ENCODE data around the gene C11orf91. TPM values are rescaled to one million over a fixed set of nuclear protein-coding genes. Genes with fewer than 3 reads are reported as not detected.
A peak's percentile ranks its signal among the peaks of the same experiment; 100 is the strongest.

Gene C11orf91
- total and polyA plus RNA-seq, 2 of the 4 experiments (the other 2 are of a cell fraction), result 0.10 TPM; not detected in 1

DNA sequence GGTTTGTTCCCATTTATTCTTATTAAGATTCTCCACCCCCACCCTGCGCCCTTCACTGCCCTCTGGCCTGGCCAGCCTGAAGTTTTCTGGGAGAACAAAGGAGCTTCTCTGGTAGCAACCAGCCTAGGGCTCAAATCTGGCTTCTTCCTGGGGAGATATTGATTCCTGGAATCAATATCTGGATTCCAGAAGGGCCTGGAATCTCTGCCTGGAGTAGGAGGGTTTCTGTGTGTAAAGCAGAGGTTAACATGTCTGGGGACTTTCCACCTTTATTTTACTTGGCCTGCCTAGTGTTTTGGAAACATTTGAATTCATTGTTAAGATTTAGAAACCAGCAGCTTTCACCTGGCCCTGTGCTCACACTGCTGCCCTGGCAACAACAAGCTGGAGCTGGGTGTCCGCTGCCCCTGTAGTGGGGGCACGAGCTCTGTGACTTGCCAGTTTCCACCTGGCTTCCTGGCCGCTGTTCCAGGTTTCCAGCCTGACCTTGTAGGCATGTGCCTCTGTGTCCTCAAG lies 5.5 kb downstream of the C11orf91 start:
- ChIA-PET POLR2A (ENCODE audit: unreplicated experiment) (no interaction called here), CTCF (no interaction called here)
- TF ChIP-seq MAZ (IDR thresholded peaks at IDR 0.05; ENCODE audit: borderline replicate concordance, low read depth, low read length) (no peak), POLR2A (IDR thresholded peaks at IDR 0.05; ENCODE audit: low read depth, low read length) (no peak), RAD21 (IDR thresholded peaks at IDR 0.05; ENCODE audit: low read length) (no peak), USF2 (IDR thresholded peaks at IDR 0.05; ENCODE audit: low read depth, low read length) (no peak), CHD1 (IDR thresholded peaks at IDR 0.05; ENCODE audit: low read depth, low read length) (no peak), RFX5 (IDR thresholded peaks at IDR 0.05; ENCODE audit: low read depth, low read length) (no peak), BHLHE40 (IDR thresholded peaks at IDR 0.05; ENCODE audit: low read depth, low read length) (no peak), MXI1 (IDR thresholded peaks at IDR 0.05; ENCODE audit: borderline replicate concordance, low read depth, low read length) (no peak), CEBPB (IDR thresholded peaks at IDR 0.05; ENCODE audit: low read depth, low read length) (no peak)

More for the DNA sequence above, 5.5 kb downstream of the C11orf91 start:
- in situ Hi-C loops (cut with MboI; ENCODE audit: low sequenced_read_pairs), result no loop called here
- Histone ChIP-seq H2AK9ac (replicated peaks; ENCODE audit: low read depth, low read length, poor library complexity) (peak overlapping the region; percentile 47), H3K27ac (ENCODE audit: insufficient read depth, low read length) (no peak overlapping the region), H3K23ac (ENCODE audit: low read depth, low read length) (peak overlapping the region; percentile 42), H3K36me3 (ENCODE audit: control insufficient read depth, insufficient read depth, low read length) (no peaks in the 10 kb centered on the region), H4K91ac (ENCODE audit: insufficient read depth, low read depth, low read length) (peak overlapping the region; percentile 64), H2BK20ac (ENCODE audit: low read depth, low read length) (peak overlapping the region; percentile 45; the same call in 1 of the 2 replicates), H2BK120ac (ENCODE audit: low read depth, low read length) (peak overlapping the region; percentile 64), H4K20me1 (ENCODE audit: insufficient read depth, low read length) (no peaks in the 10 kb centered on the region; the same call in 1 of the 2 replicates), H3K4ac (ENCODE audit: low read depth, low read length) (peak overlapping the region; percentile 74), H3K27me3 (ENCODE audit: control insufficient read depth, insufficient read depth, low read length) (no peaks in the 10 kb centered on the region), H3K79me1 (ENCODE audit: low read depth in 1 of 2, low read length in 2 of 2) (peaks cover 0 to 45% of the 10 kb centered on the region in 2 experiments; a peak in 2 of 4 replicates), H2BK5ac (ENCODE audit: low read depth, low read length, poor library complexity, severe bottlenecking) (peak overlapping the region; percentile 18), H4K5ac (ENCODE audit: low read depth, low read length) (no peak overlapping the region; the same call in 1 of the 2 replicates), H3K4me1 (ENCODE audit: control insufficient read depth, insufficient read depth, low read length) (peaks cover 34% of the 10 kb centered on the region), H3K9ac (ENCODE audit: low read depth, low read length) (no peak overlapping the region), H3K4me2 (ENCODE audit: low read depth, low read length) (no peak overlapping the region), H3K9me3 (ENCODE audit: control insufficient read depth, insufficient read depth, low read length) (no peaks in the 10 kb centered on the region), H3K14ac (replicated peaks; ENCODE audit: low read depth, low read length) (peak overlapping the region; percentile 10), H2AFZ (replicated peaks; ENCODE audit: low read length, poor library complexity) (peak overlapping the region; percentile 24), H2BK15ac (ENCODE audit: low read depth, low read length) (peak overlapping the region; percentile 74; the same call in 2 of the 3 replicates), H3K9me1 (ENCODE audit: insufficient read depth, low read length) (peaks cover 39% of the 10 kb centered on the region), H3K4me3 (ENCODE audit: insufficient read depth, low read depth, low read length) (no peak overlapping the region), H3K18ac (ENCODE audit: low read depth, low read length) (no peak overlapping the region), H3K56ac (ENCODE audit: extremely low read depth, insufficient read depth, low read length) (no peak overlapping the region), H4K8ac (ENCODE audit: low read depth in 2 of 2, low read length in 2 of 2) (peak overlapping the region in 1 of 2 experiments; percentile 51; a peak in 1 of 4 replicates), H2AK5ac (ENCODE audit: low read depth, low read length) (peak overlapping the region; percentile 74; the same call in 1 of the 2 replicates)
- 89% methylated on average over 3 of the region's 4 CpGs; no CpG with 5 or more reads in 1 of the 2 experiments for WGBS, 2 experiments (ENCODE audit: extremely low coverage in 2 of 2, insufficient read length in 1 of 2)
- intact Hi-C loops (cut with micrococcal nuclease), result no loop called here
- ATAC-seq (ENCODE audit: low read depth), result no peak
- dilution Hi-C loops (cut with HindIII; ENCODE audit: low sequenced_read_pairs, unreplicated experiment), result no loop called here
- no TSS peak for BruUV-seq (replicated peaks)
- DNase-seq, result no peak

Measured in IMR-90 (cell line).